GM18520 (cell line): ENCODE results near the gene ABCB8.

Experiments used
- ATAC-seq: cut with Tn5 transposase; IDR thresholded peaks from one replicate; pipeline ENCODE4 v1.9.1; 2021; ENCODE audit not compliant: unreplicated experiment

The ABCB8 gene

GRCh38 chr7:151028131-151028947, at the start of gene ABCB8:
Gene ABCB8 (plus strand): TSS chr7:151028450. CDS start chr7:151028516, 66 bp downstream.
- peak; percentile 95 for ATAC-seq

DNA sequence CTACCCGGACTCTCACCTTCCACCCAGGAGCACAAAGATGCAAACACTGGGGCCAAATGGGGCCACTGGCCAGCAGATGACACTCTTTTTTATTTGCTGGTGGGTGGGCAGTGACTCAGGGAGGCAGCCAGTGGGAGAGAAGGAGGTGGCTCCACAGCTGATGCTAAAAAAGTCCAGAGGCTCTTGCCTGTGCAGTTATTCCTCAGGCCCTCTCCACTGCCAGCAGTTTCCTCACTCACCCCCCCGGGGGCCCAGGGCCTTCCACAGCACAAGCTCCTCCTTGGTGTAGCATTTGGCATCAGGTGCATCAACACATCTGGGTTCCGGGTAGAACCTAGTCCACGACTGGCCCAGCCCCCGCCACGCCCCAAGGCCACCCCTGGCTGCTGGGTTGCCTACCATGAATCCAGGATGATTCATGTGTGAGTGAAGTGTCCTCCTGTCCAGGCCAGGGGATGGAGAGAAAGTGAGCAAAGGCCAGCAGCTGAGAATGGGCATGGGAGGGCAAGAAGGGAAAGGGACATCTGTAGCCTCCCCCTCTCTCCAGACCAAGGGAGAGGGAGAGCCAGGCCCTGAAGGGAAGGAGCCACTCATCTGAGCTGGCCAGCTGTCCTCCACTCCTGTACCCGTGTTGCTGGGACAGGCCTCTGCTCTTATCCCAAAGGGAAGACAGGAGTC, 48.4 kb upstream of the ABCB8 start:
- ATAC-seq = no peak

- no peak for ATAC-seq
Observed at GRCh38 chr7:150980663-150981062, 47.6 kb upstream of the ABCB8 start.

- no peak for ATAC-seq
Observed at GRCh38 chr7:150981644-150982043, 46.6 kb upstream of the ABCB8 start.

GRCh38 chr7:150982351-150982750, 45.9 kb upstream of the ABCB8 start:
- no peak for ATAC-seq

DNA sequence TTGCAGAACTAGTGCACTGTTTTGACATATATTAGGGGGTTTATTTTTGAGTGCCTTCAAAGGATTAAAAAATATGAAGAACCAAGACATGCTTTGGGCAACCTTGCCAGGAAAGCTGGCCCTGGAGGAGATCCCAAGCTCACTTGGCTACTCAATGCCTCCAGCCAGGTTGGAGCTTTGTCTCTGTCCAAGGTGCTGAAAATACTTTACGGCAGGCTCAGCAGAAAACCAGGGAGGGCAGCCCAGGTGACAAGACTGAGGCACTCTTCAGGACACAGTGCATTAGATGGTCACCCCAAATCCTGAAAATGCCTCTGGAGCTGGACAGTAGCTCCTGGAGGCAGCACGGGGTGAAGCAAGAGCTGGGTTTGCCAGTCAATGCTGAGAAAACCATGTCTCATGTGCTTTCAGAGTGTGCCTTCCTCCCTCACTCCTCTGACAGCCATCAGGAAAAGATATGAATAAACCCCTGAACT, 44.3 kb upstream of the ABCB8 start:
- no peak for ATAC-seq

DNA sequence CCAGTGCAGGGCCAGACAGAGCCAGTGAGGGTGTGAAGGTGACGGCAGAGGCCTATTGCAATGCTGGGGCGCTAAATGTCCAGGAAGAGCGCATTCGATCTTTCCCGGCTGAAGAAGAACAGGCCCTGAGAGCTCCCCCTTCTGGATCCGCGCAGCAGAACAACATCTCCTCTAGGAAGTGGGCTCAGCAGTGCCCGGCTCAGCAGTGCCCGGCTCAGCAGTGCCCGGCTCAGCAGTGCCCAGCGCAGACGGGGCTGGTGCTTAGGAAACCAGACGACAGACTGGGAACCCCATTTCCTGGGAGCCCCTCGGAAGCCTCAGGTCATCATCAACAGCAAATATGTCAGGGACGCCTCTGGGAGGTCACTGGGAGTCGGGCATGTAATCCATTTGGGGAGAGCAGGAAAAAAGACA, 42.1 kb upstream of the ABCB8 start:
- no peak for ATAC-seq

- ATAC-seq = no peak
Observed at GRCh38 chr7:150986556-150986955, 41.7 kb upstream of the ABCB8 start.

DNA sequence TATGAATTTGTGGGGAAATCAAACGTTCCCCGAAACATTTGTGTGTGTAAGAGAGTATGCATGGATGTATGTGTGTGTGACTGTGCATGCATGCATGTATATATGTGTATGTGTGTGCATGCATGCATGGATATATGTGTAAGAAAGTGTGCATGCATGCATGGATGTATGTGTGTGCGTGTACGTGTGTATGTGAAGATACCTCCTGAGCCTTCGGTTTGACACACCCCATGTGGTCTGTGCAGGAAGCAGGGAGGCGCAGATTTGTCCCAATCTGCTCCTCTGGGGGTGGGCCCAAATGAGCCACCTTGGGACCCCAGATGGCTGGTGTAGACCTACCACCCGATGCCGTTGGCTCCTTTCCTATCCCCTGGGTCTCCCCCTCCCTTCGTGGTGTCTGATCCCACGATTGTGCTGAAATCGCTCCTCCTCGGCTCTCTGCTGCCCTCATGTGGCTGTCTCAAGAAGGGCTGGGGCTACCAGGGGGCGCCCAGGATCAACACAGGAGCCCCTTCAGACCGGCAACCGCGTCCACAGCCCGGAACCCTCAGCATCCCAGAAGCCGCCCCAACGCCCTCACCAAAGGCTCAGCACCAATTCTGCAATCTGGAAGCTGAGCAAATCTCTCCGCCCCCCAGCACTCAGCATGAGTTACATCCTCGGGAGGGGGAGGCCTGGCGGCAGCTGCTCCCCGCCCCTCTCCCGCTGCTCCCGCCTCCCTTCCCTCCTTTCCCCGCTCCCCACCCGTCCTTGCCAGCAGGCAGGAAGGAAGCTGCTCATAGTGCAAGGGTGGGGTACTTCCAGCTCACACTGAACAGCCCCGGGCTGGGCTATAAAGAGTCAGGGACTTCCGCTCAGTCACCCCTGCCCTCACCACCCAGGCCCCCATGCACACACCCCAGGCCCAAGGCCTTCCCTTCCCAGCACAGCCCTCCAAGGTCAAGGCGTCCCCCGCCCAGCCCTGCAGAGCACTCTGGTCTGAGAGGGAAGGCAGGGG, 39.7 kb upstream of the ABCB8 start:
- ATAC-seq = no peak

- ATAC-seq = no peak
Observed at GRCh38 chr7:150989456-150989855, 38.8 kb upstream of the ABCB8 start.

- no peak for ATAC-seq
Observed at GRCh38 chr7:150990416-150991186, 37.6 kb upstream of the ABCB8 start, which contains the start of gene NOS3. Gene NOS3 (plus strand): TSS chr7:150991017. CDS start chr7:150993804, 2,787 bp downstream.

DNA sequence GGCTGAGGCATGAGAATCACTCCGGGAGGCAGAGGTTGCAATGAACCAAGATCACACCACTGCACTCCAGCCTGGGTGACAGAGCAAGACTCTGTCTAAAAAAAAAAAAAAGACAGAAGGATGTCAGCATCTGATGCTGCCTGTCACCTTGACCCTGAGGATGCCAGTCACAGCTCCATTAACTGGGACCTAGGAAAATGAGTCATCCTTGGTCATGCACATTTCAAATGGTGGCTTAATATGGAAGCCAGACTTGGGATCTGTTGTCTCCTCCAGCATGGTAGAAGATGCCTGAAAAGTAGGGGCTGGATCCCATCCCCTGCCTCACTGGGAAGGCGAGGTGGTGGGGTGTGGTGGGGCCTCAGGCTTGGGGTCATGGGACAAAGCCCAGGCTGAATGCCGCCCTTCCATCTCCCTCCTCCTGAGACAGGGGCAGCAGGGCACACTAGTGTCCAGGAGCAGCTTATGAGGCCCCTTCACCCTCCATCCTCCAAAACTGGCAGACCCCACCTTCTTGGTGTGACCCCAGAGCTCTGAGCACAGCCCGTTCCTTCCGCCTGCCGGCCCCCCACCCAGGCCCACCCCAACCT, 36.1 kb upstream of the ABCB8 start:
- no peak for ATAC-seq

DNA sequence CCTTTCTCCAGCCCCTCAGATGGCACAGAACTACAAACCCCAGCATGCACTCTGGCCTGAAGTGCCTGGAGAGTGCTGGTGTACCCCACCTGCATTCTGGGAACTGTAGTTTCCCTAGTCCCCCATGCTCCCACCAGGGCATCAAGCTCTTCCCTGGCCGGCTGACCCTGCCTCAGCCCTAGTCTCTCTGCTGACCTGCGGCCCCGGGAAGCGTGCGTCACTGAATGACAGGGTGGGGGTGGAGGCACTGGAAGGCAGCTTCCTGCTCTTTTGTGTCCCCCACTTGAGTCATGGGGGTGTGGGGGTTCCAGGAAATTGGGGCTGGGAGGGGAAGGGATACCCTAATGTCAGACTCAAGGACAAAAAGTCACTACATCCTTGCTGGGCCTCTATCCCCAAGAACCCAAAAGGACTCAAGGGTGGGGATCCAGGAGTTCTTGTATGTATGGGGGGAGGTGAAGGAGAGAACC, 35.4 kb upstream of the ABCB8 start:
- no peak for ATAC-seq

DNA sequence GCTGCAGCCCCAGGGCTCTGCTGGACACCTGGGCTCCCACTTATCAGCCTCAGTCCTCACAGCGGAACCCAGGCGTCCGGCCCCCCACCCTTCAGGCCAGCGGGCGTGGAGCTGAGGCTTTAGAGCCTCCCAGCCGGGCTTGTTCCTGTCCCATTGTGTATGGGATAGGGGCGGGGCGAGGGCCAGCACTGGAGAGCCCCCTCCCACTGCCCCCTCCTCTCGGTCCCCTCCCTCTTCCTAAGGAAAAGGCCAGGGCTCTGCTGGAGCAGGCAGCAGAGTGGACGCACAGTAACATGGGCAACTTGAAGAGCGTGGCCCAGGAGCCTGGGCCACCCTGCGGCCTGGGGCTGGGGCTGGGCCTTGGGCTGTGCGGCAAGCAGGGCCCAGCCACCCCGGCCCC, 34.7 kb upstream of the ABCB8 start:
- no peak for ATAC-seq

DNA sequence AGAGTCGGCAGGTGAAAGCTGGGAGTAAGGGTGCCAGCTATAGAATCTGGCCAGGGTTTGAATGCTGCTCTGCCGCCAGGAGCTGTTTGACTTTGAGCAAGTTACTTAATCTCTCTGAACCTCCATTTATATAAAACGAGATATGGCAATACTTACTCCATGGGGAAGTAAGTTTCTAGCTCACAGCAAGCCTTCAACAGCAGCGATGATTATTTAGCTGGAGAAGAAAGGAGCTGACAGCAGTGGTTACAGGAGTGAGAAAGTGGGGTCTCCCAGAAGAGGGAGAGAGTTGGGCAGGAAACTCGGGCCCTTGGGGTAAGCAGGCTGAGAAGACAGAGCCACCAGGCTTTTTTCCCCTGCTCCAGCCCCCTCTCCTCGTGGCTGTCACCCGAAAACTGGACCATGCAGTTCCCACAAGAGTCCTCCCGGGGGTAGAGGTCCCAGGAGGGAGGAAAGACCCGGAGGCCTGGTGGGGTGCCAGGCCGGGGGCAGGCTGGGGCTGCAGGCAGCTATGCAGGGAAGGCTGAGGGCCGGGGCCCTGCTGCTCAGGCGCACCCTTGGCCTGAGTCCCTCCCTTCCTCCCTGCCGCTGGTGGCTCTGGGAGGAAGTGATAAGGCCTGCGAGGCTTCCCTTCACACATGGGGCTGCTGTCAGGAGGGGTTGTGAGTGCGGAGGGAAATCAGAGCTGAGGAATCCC, 34.0 kb upstream of the ABCB8 start:
- no peak for ATAC-seq

DNA sequence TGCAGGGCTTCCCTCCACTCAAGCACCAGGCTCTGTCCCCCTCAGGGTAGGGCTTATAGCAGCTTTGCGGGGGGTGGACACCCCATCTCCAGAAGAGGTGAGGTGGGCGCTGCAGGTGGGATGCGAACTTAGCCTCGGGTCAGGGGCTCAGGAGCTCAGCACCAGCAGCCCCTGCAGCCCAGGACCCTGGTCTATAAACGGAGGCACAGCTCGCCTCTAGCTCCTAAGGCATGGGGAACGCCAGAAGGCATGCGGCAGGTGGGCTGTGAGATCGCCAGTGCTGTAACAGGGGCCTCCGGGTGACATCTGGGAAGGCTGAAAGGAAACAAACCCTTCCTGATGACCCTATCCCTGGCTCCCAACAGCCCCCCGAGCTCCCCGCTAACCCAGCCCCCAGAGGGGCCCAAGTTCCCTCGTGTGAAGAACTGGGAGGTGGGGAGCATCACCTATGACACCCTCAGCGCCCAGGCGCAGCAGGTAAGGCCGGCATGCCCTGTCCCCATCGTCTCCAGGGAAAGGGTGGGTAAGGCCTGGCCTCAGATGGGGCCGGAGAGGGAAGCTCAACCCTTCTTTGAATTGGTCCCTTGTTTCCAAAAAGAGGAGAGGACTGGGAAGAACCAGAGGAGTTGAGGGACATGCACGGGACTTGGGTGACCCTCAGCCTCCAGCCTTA, 33.3 kb upstream of the ABCB8 start:
- no peak for ATAC-seq

DNA sequence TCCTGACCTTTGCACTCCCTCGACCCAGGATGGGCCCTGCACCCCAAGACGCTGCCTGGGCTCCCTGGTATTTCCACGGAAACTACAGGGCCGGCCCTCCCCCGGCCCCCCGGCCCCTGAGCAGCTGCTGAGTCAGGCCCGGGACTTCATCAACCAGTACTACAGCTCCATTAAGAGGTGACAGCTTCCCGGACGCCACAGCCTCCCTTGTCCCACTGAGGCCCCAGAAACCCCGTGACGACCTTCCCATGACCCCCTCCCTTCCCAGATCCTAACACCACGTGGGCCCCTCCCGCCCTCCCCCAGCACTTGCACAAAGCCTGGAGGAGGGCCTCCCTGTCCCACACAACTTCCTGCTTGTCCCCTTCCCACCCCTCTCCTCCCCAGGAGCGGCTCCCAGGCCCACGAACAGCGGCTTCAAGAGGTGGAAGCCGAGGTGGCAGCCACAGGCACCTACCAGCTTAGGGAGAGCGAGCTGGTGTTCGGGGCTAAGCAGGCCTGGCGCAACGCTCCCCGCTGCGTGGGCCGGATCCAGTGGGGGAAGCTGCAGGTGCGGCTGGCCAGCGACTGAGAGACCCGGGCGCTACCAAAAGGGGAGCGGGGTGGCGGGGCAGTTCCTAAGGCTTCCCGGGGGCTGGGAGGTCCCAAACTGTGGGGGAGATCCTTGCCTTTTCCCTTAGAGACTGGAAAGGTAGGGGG, 31.7 kb upstream of the ABCB8 start:
- no peak for ATAC-seq

- no peak for ATAC-seq
Observed at GRCh38 chr7:150997075-150997511, 31.2 kb upstream of the ABCB8 start.
